Measurements from ENCODE around the gene RNASE3.
A peak's percentile ranks its signal among the peaks of the same experiment; 100 is the strongest.
"Not testable (repeated sequence)": the region's sequence is repeated elsewhere in the genome, so short reads cannot be mapped to it uniquely, and the experiment has no call there.

The RNASE3 gene

GRCh38 chr14:20919038-20919756 lies 28.0 kb downstream of the RNASE3 start:
- not testable (repeated sequence) for DNase-seq

- DNase-seq, result not testable (repeated sequence)
These were observed 32.6 kb downstream of the RNASE3 start for GRCh38 chr14:20923766-20924297.

GRCh38 chr14:20934148-20934762 lies 43.1 kb downstream of the RNASE3 start:
- DNase-seq, result peak; percentile 18

- DNase-seq, result no peak
These were observed 44.3 kb downstream of the RNASE3 start for GRCh38 chr14:20935303-20935984.

Measured in CD4-positive, alpha-beta T cell treated with Interleukin-10 for 1 hour (primary cell).